Endothelial cell of umbilical vein (primary cell): ENCODE measurements around the gene HDAC1. TPM values are rescaled to one million over a fixed set of nuclear protein-coding genes. Genes with fewer than 3 reads are reported as not detected.

ENCODE experiments used
- BruUV-seq: library from RNA; stranded (reverse); fragments of 400-500 nt; replicated peaks from 2 replicates; lab custom pipeline; 2021; lab: Mats Ljungman, UMichigan
- CTCF ChIA-PET: fragments of 300-600, 350-600 bp; sonication (Branson Sonifier 250); formaldehyde crosslinking; loops from one replicate; lab custom pipeline; 2021; ENCODE audit warnings: antibody characterized with exemption, inconsistent platforms; lab: Charles Lee
- POLR2A ChIA-PET: fragments of 300-600, 350-600 bp; sonication (Branson Sonifier 250); formaldehyde crosslinking; loops from one replicate; lab custom pipeline; 2021; ENCODE audit warnings: antibody characterized with exemption, inconsistent platforms; lab: Charles Lee
- DNase-seq: peaks from one replicate; pipeline ENCODE4 v3.0.0-alpha.2; 2011; ENCODE audit warnings: low read depth, low spot score
- FAIRE-seq: peaks from 2 replicates; lab custom pipeline; 2011; peaks lifted over from hg19 to GRCh38; lab: Jason Lieb, UNC
- H2AFZ ChIP-seq: 2 replicates; pipeline ENCODE4 v1.6.0; 2012; ENCODE audit warnings: low read depth, low read length, control low read depth, inconsistent platforms
- H3K27ac ChIP-seq: 2 replicates; pipeline ENCODE4 v1.5.1; 2011; ENCODE audit warnings: low read depth, mild to moderate bottlenecking, control low read depth, low read length, moderate library complexity; ENCODE audit not compliant: insufficient read depth
- H3K27me3 ChIP-seq, 2 experiments: 2 replicates each; pipeline versions ENCODE4 v1.6.0 to v1.6.1; 2011; ENCODE audit warnings: low read length in 2 of 2, mixed read lengths in 1 of 2; ENCODE audit not compliant: control insufficient read depth in 2 of 2, insufficient read depth in 2 of 2
- H3K36me3 ChIP-seq, 2 experiments: 2 replicates in 1 of 2; 3 replicates in 1 of 2; pipeline ENCODE4 v1.5.1; 2011; ENCODE audit warnings: low read length in 2 of 2, mild to moderate bottlenecking in 1 of 2, moderate library complexity in 1 of 2; ENCODE audit not compliant: control insufficient read depth in 2 of 2, insufficient read depth in 2 of 2; ENCODE audit errors: extremely low read depth in 1 of 2
- H3K4me1 ChIP-seq: 3 replicates; pipeline ENCODE4 v1.5.1; 2011; ENCODE audit warnings: mild to moderate bottlenecking, low read length; ENCODE audit not compliant: control insufficient read depth, insufficient read depth; ENCODE audit errors: extremely low read depth
- H3K4me2 ChIP-seq: 2 replicates; pipeline ENCODE4 v1.6.1; 2011; ENCODE audit warnings: low read length, control low read depth, mixed read lengths; ENCODE audit not compliant: insufficient read depth
- H3K4me3 ChIP-seq, 3 experiments: fragments of 200-600 bp in 1 of 3; sonication (generic), shearing (Covaris generic) in 1 of 3; replicated peaks in 1 of 3; 2 replicates each; pipeline ENCODE4 v1.5.1; 2011 to 2016; ENCODE audit warnings: control low read depth in 3 of 3, low read length in 3 of 3, mild to moderate bottlenecking in 2 of 3, inconsistent platforms in 1 of 3, low read depth in 1 of 3, moderate library complexity in 1 of 3; ENCODE audit not compliant: insufficient read depth in 1 of 3
- H3K79me2 ChIP-seq: 2 replicates; pipeline ENCODE4 v1.6.0; 2012; ENCODE audit warnings: low read length, inconsistent platforms; ENCODE audit not compliant: control insufficient read depth, insufficient read depth
- H3K9ac ChIP-seq: replicated peaks from 2 replicates; pipeline ENCODE3; 2011; ENCODE audit warnings: low read length, control low read depth; ENCODE audit not compliant: insufficient read depth; ENCODE audit errors: extremely low read depth
- H3K9me1 ChIP-seq: replicated peaks from 3 replicates; pipeline ENCODE4 v1.6.0; 2011; ENCODE audit warnings: mild to moderate bottlenecking, low read length; ENCODE audit not compliant: control insufficient read depth, insufficient read depth; ENCODE audit errors: extremely low read depth
- H3K9me3 ChIP-seq: replicated peaks from 2 replicates; pipeline ENCODE4 v1.5.1; 2012; ENCODE audit warnings: low read length, inconsistent platforms; ENCODE audit not compliant: control insufficient read depth, insufficient read depth
- H4K20me1 ChIP-seq: replicated peaks from 2 replicates; pipeline ENCODE3; 2011; ENCODE audit warnings: mild to moderate bottlenecking, low read length; ENCODE audit not compliant: control insufficient read depth, insufficient read depth; ENCODE audit errors: extremely low read depth
- EZH2 ChIP-seq: IDR thresholded peaks from 2 replicates; pipeline ENCODE4 v1.6.1; 2012; ENCODE audit warnings: borderline replicate concordance, low read depth, mild to moderate bottlenecking, moderate library complexity, low read length, inconsistent platforms; ENCODE audit not compliant: severe bottlenecking
- FOS ChIP-seq: IDR thresholded peaks from 2 replicates; pipeline ENCODE4 v1.6.1; 2011; ENCODE audit warnings: mild to moderate bottlenecking, low read length, moderate library complexity, borderline replicate concordance; ENCODE audit not compliant: insufficient read depth
- GATA2 ChIP-seq: IDR thresholded peaks from 2 replicates; pipeline ENCODE4 v1.7.0; 2011; ENCODE audit warnings: low read depth, mild to moderate bottlenecking, moderate library complexity, mixed read lengths, low read length; ENCODE audit not compliant: insufficient read length, insufficient read depth
- JUN ChIP-seq: IDR thresholded peaks from 2 replicates; pipeline ENCODE4 v1.6.1; 2011; ENCODE audit warnings: borderline replicate concordance, low read depth; ENCODE audit not compliant: insufficient read length, insufficient read depth
- MYC ChIP-seq: IDR thresholded peaks from one replicate; pipeline ENCODE4 v1.6.1; 2011; ENCODE audit warnings: mild to moderate bottlenecking, low read depth, low read length
- POLR2A ChIP-seq: IDR thresholded peaks from 2 replicates; pipeline ENCODE4 v1.6.1; 2012; ENCODE audit warnings: low read depth, mild to moderate bottlenecking, control low read depth, low read length
- POLR2AphosphoS5 ChIP-seq: IDR thresholded peaks from 2 replicates; pipeline ENCODE4 v1.6.1; 2012; ENCODE audit warnings: low read depth, mild to moderate bottlenecking, control low read depth, low read length, moderate library complexity; ENCODE audit not compliant: insufficient read depth
- dilution Hi-C: fragments of 300-500 bp; cut with MboI; formaldehyde crosslinking; loops from one replicate; pipeline ENCODE4 v1.15.0; 2019; ENCODE audit warnings: low sequenced_read_pairs; ENCODE audit not compliant: extremely low pct_ligation_motif_present
- intact Hi-C: fragments of 100-400 bp; cut with micrococcal nuclease; formaldehyde crosslinking; loops from one replicate; pipeline ENCODE4 v1.10.0; 2022
- polyA plus RNA-seq, 4 experiments: library from polyadenylated mRNA; depleted of rRNA in 3 of 4; stranded (reverse) in 3 of 4; unstranded in 1 of 4; fragments of >200 nt; gene quantifications; 2 replicates each; pipeline versions ENCODE4 v1.2.1 to v1.2.3, GENCODE V29; 2011 to 2012; ENCODE audit warnings: missing spikeins in 1 of 4
- total RNA-seq: library from RNA; stranded (reverse); gene quantifications from 2 replicates; pipeline ENCODE4 v1.2.3, GENCODE V29; 2021
- TF ChIP-seq, protein P1 (sequence below), 2 donors: IDR thresholded peaks; 1 replicate in 1 of 2; 2 replicates in 1 of 2; pipeline ENCODE4 v1.5.1; 2011; ENCODE audit warnings: low read length in 2 of 2, mild to moderate bottlenecking in 2 of 2, moderate library complexity in 2 of 2, control low read depth in 1 of 2, inconsistent platforms in 1 of 2, low read depth in 1 of 2; ENCODE audit not compliant: insufficient read depth in 1 of 2; ENCODE audit errors: extremely low read depth in 1 of 2
- TF ChIP-seq, protein P2 (sequence below): IDR thresholded peaks from 2 replicates; pipeline ENCODE4 v1.6.1; 2011; ENCODE audit not compliant: insufficient read depth, insufficient read length

The HDAC1 gene
- total and polyA plus RNA-seq, 2 donors (not counting 3 experiments of a cell fraction or from before 2014, with no cell fraction given) = 138 to 141 TPM

DNA sequence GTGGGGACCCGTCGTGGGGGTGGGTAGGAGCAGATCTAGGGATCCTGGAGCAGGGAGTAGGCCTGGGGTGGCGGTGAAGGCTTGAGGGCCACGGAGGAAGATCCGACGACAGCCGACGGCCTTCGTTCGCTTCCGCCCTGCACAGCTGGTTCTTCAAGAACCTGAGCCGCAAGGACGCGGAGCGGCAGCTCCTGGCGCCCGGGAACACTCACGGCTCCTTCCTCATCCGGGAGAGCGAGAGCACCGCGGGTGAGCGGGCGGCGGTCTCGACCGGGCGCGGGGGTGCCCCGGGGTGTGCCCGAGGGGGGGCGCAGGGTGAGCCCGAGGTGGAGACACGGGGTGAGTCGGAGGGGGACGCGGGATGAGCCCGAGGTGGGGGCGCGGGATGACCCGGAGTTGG lies 16.5 kb upstream of the HDAC1 start:
- peaks cover 16 to 24% of the 10 kb centered on the region in 2 experiments for H3K27me3 ChIP-seq
- FAIRE-seq = no peak
- H4K20me1 ChIP-seq = no peaks in the 10 kb centered on the region
- H3K4me3 ChIP-seq = no peak overlapping the region
- H3K4me1 ChIP-seq = peaks cover 8% of the 10 kb centered on the region
- no peak overlapping the region for H3K27ac ChIP-seq
- TF ChIP-seq JUN (no peak), POLR2AphosphoS5 (no peak), GATA2 (no peak), POLR2A (no peak), EZH2 (no peak), FOS (no peak), MYC (no peak)
- TF ChIP-seq, protein P1, sequence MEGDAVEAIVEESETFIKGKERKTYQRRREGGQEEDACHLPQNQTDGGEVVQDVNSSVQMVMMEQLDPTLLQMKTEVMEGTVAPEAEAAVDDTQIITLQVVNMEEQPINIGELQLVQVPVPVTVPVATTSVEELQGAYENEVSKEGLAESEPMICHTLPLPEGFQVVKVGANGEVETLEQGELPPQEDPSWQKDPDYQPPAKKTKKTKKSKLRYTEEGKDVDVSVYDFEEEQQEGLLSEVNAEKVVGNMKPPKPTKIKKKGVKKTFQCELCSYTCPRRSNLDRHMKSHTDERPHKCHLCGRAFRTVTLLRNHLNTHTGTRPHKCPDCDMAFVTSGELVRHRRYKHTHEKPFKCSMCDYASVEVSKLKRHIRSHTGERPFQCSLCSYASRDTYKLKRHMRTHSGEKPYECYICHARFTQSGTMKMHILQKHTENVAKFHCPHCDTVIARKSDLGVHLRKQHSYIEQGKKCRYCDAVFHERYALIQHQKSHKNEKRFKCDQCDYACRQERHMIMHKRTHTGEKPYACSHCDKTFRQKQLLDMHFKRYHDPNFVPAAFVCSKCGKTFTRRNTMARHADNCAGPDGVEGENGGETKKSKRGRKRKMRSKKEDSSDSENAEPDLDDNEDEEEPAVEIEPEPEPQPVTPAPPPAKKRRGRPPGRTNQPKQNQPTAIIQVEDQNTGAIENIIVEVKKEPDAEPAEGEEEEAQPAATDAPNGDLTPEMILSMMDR (IDR thresholded peaks at IDR 0.05; ENCODE audit: extremely low read depth in 1 of 2, insufficient read depth in 1 of 2, low read depth in 1 of 2, low read length in 2 of 2) = no peak
- TF ChIP-seq, protein P2, sequence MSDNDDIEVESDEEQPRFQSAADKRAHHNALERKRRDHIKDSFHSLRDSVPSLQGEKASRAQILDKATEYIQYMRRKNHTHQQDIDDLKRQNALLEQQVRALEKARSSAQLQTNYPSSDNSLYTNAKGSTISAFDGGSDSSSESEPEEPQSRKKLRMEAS = no peak
- no TSS peak for BruUV-seq
- POLR2A ChIA-PET = no interaction called here
- H3K79me2 ChIP-seq = no peaks in the 10 kb centered on the region
- intact Hi-C loops (no loop called here), dilution Hi-C loops (no loop called here)
- H3K36me3 ChIP-seq = no peaks in the 10 kb centered on the region
- H3K9me1 ChIP-seq = no peaks in the 10 kb centered on the region
- no peak overlapping the region for H3K4me2 ChIP-seq
- H2AFZ ChIP-seq = peak overlapping the region; percentile 38
- CTCF ChIA-PET = no interaction called here
- DNase-seq = no peak
- H3K9me3 ChIP-seq = no peaks in the 10 kb centered on the region
- no peak overlapping the region for H3K9ac ChIP-seq
